NT2/D1 (cell line): ENCODE data around the gene LYST.

ENCODE experiments used
- YY1 ChIP-seq: IDR thresholded peaks from 2 replicates; pipeline ENCODE4 v1.6.1; 2011; ENCODE audit not compliant: insufficient read length, insufficient read depth
- ZNF274 ChIP-seq: IDR thresholded peaks from 2 replicates; pipeline ENCODE4 v1.6.1; 2011; ENCODE audit warnings: mild to moderate bottlenecking, low read depth, low read length

- TF ChIP-seq ZNF274 (no peak), YY1 (no peak)
Measured at GRCh38 chr1:235646463-235646862, 220.2 kb downstream of the LYST start.
